Measurements from ENCODE around the gene ARL6IP5.

The ARL6IP5 gene

GRCh38 chr3:69120879-69121464 lies 36.2 kb downstream of the ARL6IP5 start:
- no peak overlapping the region for H2AK5ac ChIP-seq (ENCODE audit: low read length, severe bottlenecking)
- peak; percentile 79 for DNase-seq
- no peaks in the 10 kb centered on the region for H3K79me1 ChIP-seq (replicated peaks; ENCODE audit: low read length, poor library complexity, severe bottlenecking)
- no peak overlapping the region for H3K4ac ChIP-seq (ENCODE audit: low read depth in 1 of 2, low read length in 2 of 2)
- H4K8ac ChIP-seq (ENCODE audit: low read length) = no peak overlapping the region
- no peak overlapping the region for H3K27ac ChIP-seq (ENCODE audit: low read length, poor library complexity, severe bottlenecking)
- H2BK12ac ChIP-seq (ENCODE audit: low read length in 2 of 2) = no peak overlapping the region
- H3K4me2 ChIP-seq (ENCODE audit: low read length, poor library complexity, severe bottlenecking) = no peak overlapping the region
- H3K36me3 ChIP-seq (ENCODE audit: control insufficient read depth in 1 of 2, insufficient read depth in 2 of 2, low read depth in 1 of 2, low read length in 2 of 2) = no peaks in the 10 kb centered on the region
- H3K14ac ChIP-seq (ENCODE audit: low read length in 2 of 2) = no peak overlapping the region
- H3K27me3 ChIP-seq (ENCODE audit: control insufficient read depth in 1 of 2, insufficient read depth in 1 of 2, low read length in 2 of 2) = no peaks in the 10 kb centered on the region
- H2BK15ac ChIP-seq (ENCODE audit: low read depth, poor library complexity, severe bottlenecking) = no peak overlapping the region
- WGBS = 0% methylated on average over 1 of the region's 1 CpG
- H2AFZ ChIP-seq (ENCODE audit: low read depth, low read length) = no peak overlapping the region
- H2BK120ac ChIP-seq (ENCODE audit: low read depth, low read length) = no peak overlapping the region
- no peak overlapping the region for H3K23ac ChIP-seq (ENCODE audit: low read length in 2 of 2)
- H3K18ac ChIP-seq (ENCODE audit: low read depth in 1 of 2, low read length in 2 of 2) = no peak overlapping the region
- no peak overlapping the region for H2BK5ac ChIP-seq (ENCODE audit: low read depth, low read length, poor library complexity, severe bottlenecking)
- H3K9ac ChIP-seq (ENCODE audit: low read length) = no peak overlapping the region
- H3K9me3 ChIP-seq (ENCODE audit: control insufficient read depth, low read length) = no peaks in the 10 kb centered on the region
- H3K4me1 ChIP-seq (ENCODE audit: control insufficient read depth, insufficient read depth, low read depth, low read length) = no peaks in the 10 kb centered on the region
- no peak overlapping the region for H3K4me3 ChIP-seq (ENCODE audit: insufficient read depth in 1 of 2, low read depth in 1 of 2, low read length in 2 of 2)
- no peak overlapping the region for H4K91ac ChIP-seq (ENCODE audit: low read length)

GRCh38 chr3:69121513-69121912 lies 36.8 kb downstream of the ARL6IP5 start:
- H3K27ac ChIP-seq (ENCODE audit: low read length, poor library complexity, severe bottlenecking) = no peak overlapping the region
- H3K18ac ChIP-seq (ENCODE audit: low read depth in 1 of 2, low read length in 2 of 2) = no peak overlapping the region
- no peak overlapping the region for H2AFZ ChIP-seq (ENCODE audit: low read depth, low read length)
- H2BK15ac ChIP-seq (ENCODE audit: low read depth, poor library complexity, severe bottlenecking) = no peak overlapping the region
- WGBS = 86% methylated on average over 3 of the region's 6 CpGs
- H3K4ac ChIP-seq (ENCODE audit: low read depth in 1 of 2, low read length in 2 of 2) = no peak overlapping the region
- H3K4me1 ChIP-seq (ENCODE audit: control insufficient read depth, insufficient read depth, low read depth, low read length) = no peaks in the 10 kb centered on the region
- H3K4me2 ChIP-seq (ENCODE audit: low read length, poor library complexity, severe bottlenecking) = no peak overlapping the region
- no peak overlapping the region for H4K8ac ChIP-seq (ENCODE audit: low read length)
- no peak overlapping the region for H2BK12ac ChIP-seq (ENCODE audit: low read length in 2 of 2)
- DNase-seq = no peak
- no peak overlapping the region for H3K14ac ChIP-seq (ENCODE audit: low read length in 2 of 2)
- no peak overlapping the region for H3K4me3 ChIP-seq (ENCODE audit: insufficient read depth in 1 of 2, low read depth in 1 of 2, low read length in 2 of 2)
- H3K9ac ChIP-seq (ENCODE audit: low read length) = no peak overlapping the region
- no peaks in the 10 kb centered on the region for H3K9me3 ChIP-seq (ENCODE audit: control insufficient read depth, low read length)
- no peaks in the 10 kb centered on the region for H3K79me1 ChIP-seq (replicated peaks; ENCODE audit: low read length, poor library complexity, severe bottlenecking)
- H3K36me3 ChIP-seq (ENCODE audit: control insufficient read depth in 1 of 2, insufficient read depth in 2 of 2, low read depth in 1 of 2, low read length in 2 of 2) = no peaks in the 10 kb centered on the region
- H4K91ac ChIP-seq (ENCODE audit: low read length) = no peak overlapping the region
- H2BK120ac ChIP-seq (ENCODE audit: low read depth, low read length) = no peak overlapping the region
- no peak overlapping the region for H2BK5ac ChIP-seq (ENCODE audit: low read depth, low read length, poor library complexity, severe bottlenecking)
- no peak overlapping the region for H2AK5ac ChIP-seq (ENCODE audit: low read length, severe bottlenecking)
- H3K23ac ChIP-seq (ENCODE audit: low read length in 2 of 2) = no peak overlapping the region
- H3K27me3 ChIP-seq (ENCODE audit: control insufficient read depth in 1 of 2, insufficient read depth in 1 of 2, low read length in 2 of 2) = peaks cover 0 to 5% of the 10 kb centered on the region in 2 experiments

GRCh38 chr3:69121950-69122349 lies 37.2 kb downstream of the ARL6IP5 start:
- WGBS = 15% methylated on average over 5 of the region's 8 CpGs
- no peak overlapping the region for H2BK120ac ChIP-seq (ENCODE audit: low read depth, low read length)
- H2AFZ ChIP-seq (ENCODE audit: low read depth, low read length) = no peak overlapping the region
- H4K8ac ChIP-seq (ENCODE audit: low read length) = no peak overlapping the region
- H2AK5ac ChIP-seq (ENCODE audit: low read length, severe bottlenecking) = no peak overlapping the region
- H3K79me1 ChIP-seq (replicated peaks; ENCODE audit: low read length, poor library complexity, severe bottlenecking) = no peaks in the 10 kb centered on the region
- peak; percentile 45 for DNase-seq
- H2BK15ac ChIP-seq (ENCODE audit: low read depth, poor library complexity, severe bottlenecking) = no peak overlapping the region
- H3K14ac ChIP-seq (ENCODE audit: low read length in 2 of 2) = no peak overlapping the region
- H2BK12ac ChIP-seq (ENCODE audit: low read length in 2 of 2) = no peak overlapping the region
- H3K27ac ChIP-seq (ENCODE audit: low read length, poor library complexity, severe bottlenecking) = no peak overlapping the region
- H3K9ac ChIP-seq (ENCODE audit: low read length) = no peak overlapping the region
- no peak overlapping the region for H3K18ac ChIP-seq (ENCODE audit: low read depth in 1 of 2, low read length in 2 of 2)
- H3K9me3 ChIP-seq (ENCODE audit: control insufficient read depth, low read length) = no peaks in the 10 kb centered on the region
- H2BK5ac ChIP-seq (ENCODE audit: low read depth, low read length, poor library complexity, severe bottlenecking) = no peak overlapping the region
- H3K36me3 ChIP-seq (ENCODE audit: control insufficient read depth in 1 of 2, insufficient read depth in 2 of 2, low read depth in 1 of 2, low read length in 2 of 2) = no peaks in the 10 kb centered on the region
- no peak overlapping the region for H4K91ac ChIP-seq (ENCODE audit: low read length)
- no peak overlapping the region for H3K4me3 ChIP-seq (ENCODE audit: insufficient read depth in 1 of 2, low read depth in 1 of 2, low read length in 2 of 2)
- H3K4ac ChIP-seq (ENCODE audit: low read depth in 1 of 2, low read length in 2 of 2) = no peak overlapping the region
- peak overlapping the region; percentile 41 for H3K4me2 ChIP-seq (ENCODE audit: low read length, poor library complexity, severe bottlenecking)
- H3K27me3 ChIP-seq (ENCODE audit: control insufficient read depth in 1 of 2, insufficient read depth in 1 of 2, low read length in 2 of 2) = peaks cover 0 to 6% of the 10 kb centered on the region in 2 experiments
- no peak overlapping the region for H3K23ac ChIP-seq (ENCODE audit: low read length in 2 of 2)
- H3K4me1 ChIP-seq (ENCODE audit: control insufficient read depth, insufficient read depth, low read depth, low read length) = no peaks in the 10 kb centered on the region

GRCh38 chr3:69122403-69122802 lies 37.7 kb downstream of the ARL6IP5 start, which contains the start of gene LMOD3:
Gene LMOD3, minus strand, starts transcription at chr3:69122595. Its CDS starts 209 bp downstream, at chr3:69122386.
- H2AFZ ChIP-seq (ENCODE audit: low read depth, low read length) = no peak within 1 kb of the TSS
- H3K4me2 ChIP-seq (ENCODE audit: low read length, poor library complexity, severe bottlenecking) = peak within 1 kb of the TSS; percentile 41
- no peak within 1 kb of the TSS for H2AK5ac ChIP-seq (ENCODE audit: low read length, severe bottlenecking)
- H3K18ac ChIP-seq (ENCODE audit: low read depth in 1 of 2, low read length in 2 of 2) = no peak within 1 kb of the TSS
- H4K8ac ChIP-seq (ENCODE audit: low read length) = no peak within 1 kb of the TSS
- DNase-seq = peak; percentile 18
- no peak within 1 kb of the TSS for H2BK120ac ChIP-seq (ENCODE audit: low read depth, low read length)
- H3K79me1 ChIP-seq (replicated peaks; ENCODE audit: low read length, poor library complexity, severe bottlenecking) = no peaks in the 10 kb centered on the region
- H3K14ac ChIP-seq (ENCODE audit: low read length in 2 of 2) = no peak within 1 kb of the TSS
- H3K9me3 ChIP-seq (ENCODE audit: control insufficient read depth, low read length) = no peaks in the 10 kb centered on the region
- no peak within 1 kb of the TSS for H3K9ac ChIP-seq (ENCODE audit: low read length)
- no peak within 1 kb of the TSS for H4K91ac ChIP-seq (ENCODE audit: low read length)
- no peak within 1 kb of the TSS for H3K27ac ChIP-seq (ENCODE audit: low read length, poor library complexity, severe bottlenecking)
- H3K4me3 ChIP-seq (ENCODE audit: insufficient read depth in 1 of 2, low read depth in 1 of 2, low read length in 2 of 2) = no peak within 1 kb of the TSS
- H2BK15ac ChIP-seq (ENCODE audit: low read depth, poor library complexity, severe bottlenecking) = no peak within 1 kb of the TSS
- H3K23ac ChIP-seq (ENCODE audit: low read length in 2 of 2) = no peak within 1 kb of the TSS
- no peak within 1 kb of the TSS for H2BK12ac ChIP-seq (ENCODE audit: low read length in 2 of 2)
- no peak within 1 kb of the TSS for H3K4ac ChIP-seq (ENCODE audit: low read depth in 1 of 2, low read length in 2 of 2)
- WGBS = 48% methylated on average over 3 of the region's 3 CpGs
- no peaks in the 10 kb centered on the region for H3K36me3 ChIP-seq (ENCODE audit: control insufficient read depth in 1 of 2, insufficient read depth in 2 of 2, low read depth in 1 of 2, low read length in 2 of 2)
- H3K27me3 ChIP-seq (ENCODE audit: control insufficient read depth in 1 of 2, insufficient read depth in 1 of 2, low read length in 2 of 2) = peaks cover 0 to 10% of the 10 kb centered on the region in 2 experiments
- H2BK5ac ChIP-seq (ENCODE audit: low read depth, low read length, poor library complexity, severe bottlenecking) = no peak within 1 kb of the TSS
- no peaks in the 10 kb centered on the region for H3K4me1 ChIP-seq (ENCODE audit: control insufficient read depth, insufficient read depth, low read depth, low read length)
